K562 (cell line): Measurements from ENCODE around the gene CHCHD4. TPM values are rescaled to one million over a fixed set of nuclear protein-coding genes. Genes with fewer than 3 reads are reported as not detected.

Experiments used
- ATAC-seq: fragments of 200-7000 bp; cut with Tn5 transposase; 3 replicates; pipeline ENCODE4 v1.9.1; 2020; ENCODE audit warnings: moderate library complexity
- BruUV-seq: library from RNA; stranded (reverse); fragments of 400-500 nt; replicated peaks from 2 replicates; lab custom pipeline; 2021; lab: Mats Ljungman, UMichigan
- CTCF ChIA-PET: fragments of 300-600 bp; formaldehyde crosslinking; extraction: SDS; loops from one replicate; lab custom pipeline; 2021; ENCODE audit warnings: low intra/inter-chr PET ratio; lab: Yijun Ruan, JAX
- POLR2A ChIA-PET: fragments of 300-600, 350-650 bp; sonication (Branson Sonifier 250); formaldehyde crosslinking; extraction: SDS; loops from one replicate; lab custom pipeline; 2021; ENCODE audit warnings: antibody characterized with exemption, inconsistent platforms; lab: Yijun Ruan, JAX
- DNase-seq, 4 experiments: peaks; one replicate each; pipeline versions ENCODE4 v3.0.0 to v3.0.0-alpha.2; 2011 to 2018; ENCODE audit warnings: low spot score in 3 of 4, mixed read lengths in 3 of 4; ENCODE audit errors: extremely low read depth in 1 of 4
- FAIRE-seq: peaks from 2 replicates; lab custom pipeline; 2011; peaks lifted over from hg19 to GRCh38; lab: Jason Lieb, UNC
- H2AFZ ChIP-seq: 2 replicates; pipeline ENCODE4 v1.6.0; 2011; ENCODE audit warnings: low read depth, low read length, control low read depth, inconsistent platforms
- H3K27ac ChIP-seq: fragments of 200-600 bp; 3 replicates; pipeline ENCODE4 v1.8.0; 2011; ENCODE audit warnings: low read depth, mild to moderate bottlenecking, control low read depth, inconsistent platforms, low read length, moderate library complexity, mixed read lengths; ENCODE audit errors: extremely low read depth
- H3K27me3 ChIP-seq, 2 experiments: fragments of 300-600 bp in 1 of 2; 2 replicates in 1 of 2; 3 replicates in 1 of 2; pipeline versions ENCODE4 v1.6.0 to v1.8.0; 2011; ENCODE audit warnings: inconsistent platforms in 2 of 2, low read length in 2 of 2, mild to moderate bottlenecking in 1 of 2, mixed read lengths in 1 of 2, moderate library complexity in 1 of 2; ENCODE audit not compliant: control insufficient read depth in 2 of 2, insufficient read depth in 2 of 2
- H3K36me3 ChIP-seq: fragments of 300-600 bp; 3 replicates; pipeline ENCODE4 v1.8.0; 2011; ENCODE audit warnings: mild to moderate bottlenecking, low read length, inconsistent platforms; ENCODE audit not compliant: control insufficient read depth, insufficient read depth
- H3K4me1 ChIP-seq, 2 experiments: fragments of 200-600 bp in 1 of 2; replicated peaks in 1 of 2; 2 replicates in 1 of 2; 3 replicates in 1 of 2; pipeline versions ENCODE4 v1.5.1 to v1.8.0; 2011; ENCODE audit warnings: inconsistent platforms in 2 of 2, low read length in 2 of 2, mild to moderate bottlenecking in 1 of 2, mixed read lengths in 1 of 2, moderate library complexity in 1 of 2; ENCODE audit not compliant: control insufficient read depth in 2 of 2, insufficient read depth in 2 of 2
- H3K4me2 ChIP-seq: 2 replicates; pipeline ENCODE4 v1.6.1; 2011; ENCODE audit warnings: low read length, control low read depth, inconsistent platforms, mixed read lengths; ENCODE audit not compliant: insufficient read depth
- H3K4me3 ChIP-seq: fragments of 200-600 bp; sonication (generic), shearing (Covaris generic); 2 replicates; pipeline ENCODE4 v1.5.1; 2016; ENCODE audit warnings: control low read depth, inconsistent platforms
- H3K79me2 ChIP-seq: fragments of 200-600 bp; 3 replicates; pipeline ENCODE4 v1.8.0; 2011; ENCODE audit warnings: low read length, inconsistent platforms; ENCODE audit not compliant: control insufficient read depth, insufficient read depth
- H3K9ac ChIP-seq, 2 experiments: 2 replicates each; pipeline versions ENCODE4 v1.6.0 to v1.6.1; 2011; ENCODE audit warnings: low read depth in 2 of 2, low read length in 2 of 2, control low read depth in 1 of 2, inconsistent platforms in 1 of 2, mild to moderate bottlenecking in 1 of 2, mixed read lengths in 1 of 2; ENCODE audit not compliant: insufficient read depth in 1 of 2
- H3K9me1 ChIP-seq: one replicate; pipeline ENCODE4 v1.6.0; 2011; ENCODE audit warnings: inconsistent platforms, mild to moderate bottlenecking, low read length, moderate library complexity; ENCODE audit not compliant: control insufficient read depth, insufficient read depth
- H3K9me3 ChIP-seq: replicated peaks from 2 replicates; pipeline ENCODE4 v1.5.1; 2011; ENCODE audit warnings: low read depth, low read length, inconsistent platforms; ENCODE audit not compliant: control insufficient read depth, insufficient read depth
- H4K20me1 ChIP-seq: replicated peaks from 2 replicates; pipeline ENCODE4 v1.6.1; 2011; ENCODE audit warnings: low read length, inconsistent platforms, mixed read lengths; ENCODE audit not compliant: control insufficient read depth, insufficient read depth
- ATF1 ChIP-seq, 2 experiments: fragments of 450-650 bp in 1 of 2; IDR thresholded peaks; 2 replicates each; pipeline ENCODE4 v1.6.1; 2016; ENCODE audit warnings: missing compliant biosample characterization in 1 of 2, missing genetic modification characterization in 1 of 2
- MEF2D ChIP-seq: conservative IDR thresholded peaks from 2 replicates; pipeline ENCODE4 v1.6.1; 2016; ENCODE audit warnings: low read depth, missing genetic modification characterization, missing compliant biosample characterization
- MTA3 ChIP-seq: fragments of 450-650 bp; formaldehyde crosslinking; IDR thresholded peaks from 2 replicates; pipeline ENCODE4 v1.6.1; 2017; ENCODE audit warnings: mild to moderate bottlenecking, borderline replicate concordance
- NFYB ChIP-seq: IDR thresholded peaks from 2 replicates; pipeline ENCODE4 v1.6.1; 2011; ENCODE audit warnings: mild to moderate bottlenecking, moderate library complexity; ENCODE audit not compliant: insufficient read length; ENCODE audit errors: extremely low read depth
- TEAD1 ChIP-seq, 2 experiments: fragments of 450-650 bp in 1 of 2; sonication (generic) in 1 of 2; formaldehyde crosslinking; IDR thresholded peaks; 2 replicates each; pipeline versions ENCODE4 v1.4.0 to v1.8.0; 2020 to 2022; ENCODE audit warnings: mild to moderate bottlenecking in 2 of 2, missing genetic modification reagents in 1 of 2
- ZNF121 ChIP-seq: sonication (generic); formaldehyde crosslinking; conservative IDR thresholded peaks from 2 replicates; pipeline ENCODE4 v1.8.0; 2022; ENCODE audit warnings: missing genetic modification reagents
- WGBS: fragments of 100-300 bp; shearing (Covaris generic); methylation state at CpG from one replicate; pipeline ENCODE4 v1.1.6; 2016; ENCODE audit warnings: low coverage, mixed read lengths; ENCODE audit not compliant: insufficient coverage; ENCODE audit errors: missing lambda C conversion rate; 5-methylcytosine and 5-hydroxymethylcytosine counted together
- in situ Hi-C: fragments of 300-500 bp; cut with MboI; formaldehyde crosslinking; loops from 4 replicates; pipeline ENCODE4 v1.15.0; 2018; ENCODE audit warnings: inconsistent platforms, mixed read lengths
- intact Hi-C: fragments of 100-400 bp; cut with micrococcal nuclease; formaldehyde crosslinking; loops from 2 replicates; pipeline ENCODE4 v1.14.2; 2022
- polyA plus RNA-seq, 8 experiments: library from polyadenylated mRNA; depleted of rRNA in 4 of 8; stranded (reverse) in 5 of 8; unstranded in 3 of 8; fragments of >200 nt; fragmentation: Nextera tagmentation in 2 of 8; fragmentation: Illumina TruSeq in 1 of 8; extraction: Ambion mirVana in 2 of 8; extraction: Trizol in 1 of 8; gene quantifications; 2 replicates each; pipeline versions ENCODE4 v1.2.1 to v1.2.3, GENCODE V29; 2011 to 2014; ENCODE audit warnings: inconsistent platforms in 1 of 8, missing spikeins in 1 of 8
- total RNA-seq, 7 experiments: library from RNA; depleted of rRNA in 6 of 7; stranded (reverse); fragments of >200 nt in 6 of 7; fragmentation: Illumina TruSeq in 2 of 7; extraction: Trizol in 2 of 7; gene quantifications; 2 replicates each; pipeline versions ENCODE4 v1.2.1 to v1.2.3, GENCODE V29; 2011 to 2021; ENCODE audit warnings: low replicate concordance in 1 of 7
- TF ChIP-seq, protein P1 (sequence below): fragments of 450-650 bp; IDR thresholded peaks from 2 replicates; pipeline ENCODE4 v1.6.1; 2016; ENCODE audit warnings: mild to moderate bottlenecking, moderate library complexity
- TF ChIP-seq, protein P2 (sequence below): fragments of 250-450 bp; sonication (Bioruptor Pico); IDR thresholded peaks from 2 replicates; pipeline ENCODE4 v1.5.0; 2021

CHCHD4 gene
- total and polyA plus RNA-seq, 9 of the 15 experiments (the other 6 are each of a cell fraction or from before 2014, with no cell fraction given): 55.4 to 225 (median 77.2) TPM

DNA sequence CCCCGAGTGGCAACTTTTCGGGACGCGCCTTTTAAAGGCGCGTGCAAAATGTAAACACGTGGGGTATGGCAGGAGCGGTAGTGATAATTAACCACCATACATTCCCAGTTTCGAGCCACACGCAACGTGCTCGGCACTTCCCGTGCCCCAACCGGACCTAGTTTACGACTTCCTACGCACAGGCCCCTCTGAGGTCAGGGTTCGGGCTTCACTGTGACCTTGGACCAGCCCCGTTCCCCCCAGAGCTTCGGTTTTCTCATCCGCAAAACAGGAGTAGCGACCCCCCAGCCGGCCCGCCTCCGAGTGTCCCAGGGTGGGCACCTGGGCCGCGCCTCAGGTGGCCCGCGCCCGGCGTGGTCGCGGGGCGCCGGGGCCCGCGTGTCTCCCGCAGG is 451 bp downstream of the CHCHD4 start:
- H3K79me2 ChIP-seq: peaks cover 90% of the 10 kb centered on the region
- ChIA-PET CTCF (no interaction called here), POLR2A (interaction anchor here (0.9 to 3.5 kb wide), 12 partner anchors 8 to 240 kb away, joined by 3 to 24 read pairs (median 5); partner anchors contain the start of genes LSM3 and XPC)
- H3K4me3 ChIP-seq: peak overlapping the region; percentile 72
- BruUV-seq: no TSS peak
- peak overlapping the region; percentile 95 for H3K4me2 ChIP-seq
- peak; percentile 55 for ATAC-seq
- H3K27me3 ChIP-seq: no peaks in the 10 kb centered on the region
- in situ Hi-C loops (loop anchor here (5.0 kb wide), 1 partner anchor 227 kb away; no protein-coding TSS in a partner anchor), intact Hi-C loops (loop anchor here (1.0 to 10.0 kb wide), 3 partner anchors 54 to 469 kb away; partner anchors contain the start of genes LSM3 and XPC)
- peaks cover 5% of the 10 kb centered on the region for H3K9me1 ChIP-seq
- H4K20me1 ChIP-seq: peaks cover 10% of the 10 kb centered on the region; the same call in 1 of the 2 replicates
- FAIRE-seq: no peak
- H3K27ac ChIP-seq: peak overlapping the region; percentile 86
- H2AFZ ChIP-seq: peak overlapping the region; percentile 29
- H3K9ac ChIP-seq: peak overlapping the region; percentile 88 to 97
- peaks cover 35 to 46% of the 10 kb centered on the region in 2 experiments for H3K4me1 ChIP-seq
- peaks cover 28% of the 10 kb centered on the region for H3K9me3 ChIP-seq
- DNase-seq: peak in 2 of 4 experiments; percentile 77 to 85
- WGBS: 0% methylated on average over 36 of the region's 37 CpGs
- H3K36me3 ChIP-seq: peaks cover 63% of the 10 kb centered on the region
- TF ChIP-seq NFYB (no peak), ATF1 (CRISPR knock-in tag; IDR thresholded peaks at IDR 0.05) (no peak), ATF1 (tag; IDR thresholded peaks at IDR 0.05) (peak; percentile 87; the same call in 1 of the 2 replicates), MTA3 (0 out of 2 replicates have a peak, but pooled peaks have one; percentile 53), MEF2D (tag) (no peak), TEAD1 (CRISPR knock-in tag; IDR thresholded peaks at IDR 0.05) (peak in 1 of 2 experiments; percentile 43; a peak in 1 of 4 replicates), ZNF121 (CRISPR knock-in tag) (no peak)
- TF ChIP-seq, protein P1, sequence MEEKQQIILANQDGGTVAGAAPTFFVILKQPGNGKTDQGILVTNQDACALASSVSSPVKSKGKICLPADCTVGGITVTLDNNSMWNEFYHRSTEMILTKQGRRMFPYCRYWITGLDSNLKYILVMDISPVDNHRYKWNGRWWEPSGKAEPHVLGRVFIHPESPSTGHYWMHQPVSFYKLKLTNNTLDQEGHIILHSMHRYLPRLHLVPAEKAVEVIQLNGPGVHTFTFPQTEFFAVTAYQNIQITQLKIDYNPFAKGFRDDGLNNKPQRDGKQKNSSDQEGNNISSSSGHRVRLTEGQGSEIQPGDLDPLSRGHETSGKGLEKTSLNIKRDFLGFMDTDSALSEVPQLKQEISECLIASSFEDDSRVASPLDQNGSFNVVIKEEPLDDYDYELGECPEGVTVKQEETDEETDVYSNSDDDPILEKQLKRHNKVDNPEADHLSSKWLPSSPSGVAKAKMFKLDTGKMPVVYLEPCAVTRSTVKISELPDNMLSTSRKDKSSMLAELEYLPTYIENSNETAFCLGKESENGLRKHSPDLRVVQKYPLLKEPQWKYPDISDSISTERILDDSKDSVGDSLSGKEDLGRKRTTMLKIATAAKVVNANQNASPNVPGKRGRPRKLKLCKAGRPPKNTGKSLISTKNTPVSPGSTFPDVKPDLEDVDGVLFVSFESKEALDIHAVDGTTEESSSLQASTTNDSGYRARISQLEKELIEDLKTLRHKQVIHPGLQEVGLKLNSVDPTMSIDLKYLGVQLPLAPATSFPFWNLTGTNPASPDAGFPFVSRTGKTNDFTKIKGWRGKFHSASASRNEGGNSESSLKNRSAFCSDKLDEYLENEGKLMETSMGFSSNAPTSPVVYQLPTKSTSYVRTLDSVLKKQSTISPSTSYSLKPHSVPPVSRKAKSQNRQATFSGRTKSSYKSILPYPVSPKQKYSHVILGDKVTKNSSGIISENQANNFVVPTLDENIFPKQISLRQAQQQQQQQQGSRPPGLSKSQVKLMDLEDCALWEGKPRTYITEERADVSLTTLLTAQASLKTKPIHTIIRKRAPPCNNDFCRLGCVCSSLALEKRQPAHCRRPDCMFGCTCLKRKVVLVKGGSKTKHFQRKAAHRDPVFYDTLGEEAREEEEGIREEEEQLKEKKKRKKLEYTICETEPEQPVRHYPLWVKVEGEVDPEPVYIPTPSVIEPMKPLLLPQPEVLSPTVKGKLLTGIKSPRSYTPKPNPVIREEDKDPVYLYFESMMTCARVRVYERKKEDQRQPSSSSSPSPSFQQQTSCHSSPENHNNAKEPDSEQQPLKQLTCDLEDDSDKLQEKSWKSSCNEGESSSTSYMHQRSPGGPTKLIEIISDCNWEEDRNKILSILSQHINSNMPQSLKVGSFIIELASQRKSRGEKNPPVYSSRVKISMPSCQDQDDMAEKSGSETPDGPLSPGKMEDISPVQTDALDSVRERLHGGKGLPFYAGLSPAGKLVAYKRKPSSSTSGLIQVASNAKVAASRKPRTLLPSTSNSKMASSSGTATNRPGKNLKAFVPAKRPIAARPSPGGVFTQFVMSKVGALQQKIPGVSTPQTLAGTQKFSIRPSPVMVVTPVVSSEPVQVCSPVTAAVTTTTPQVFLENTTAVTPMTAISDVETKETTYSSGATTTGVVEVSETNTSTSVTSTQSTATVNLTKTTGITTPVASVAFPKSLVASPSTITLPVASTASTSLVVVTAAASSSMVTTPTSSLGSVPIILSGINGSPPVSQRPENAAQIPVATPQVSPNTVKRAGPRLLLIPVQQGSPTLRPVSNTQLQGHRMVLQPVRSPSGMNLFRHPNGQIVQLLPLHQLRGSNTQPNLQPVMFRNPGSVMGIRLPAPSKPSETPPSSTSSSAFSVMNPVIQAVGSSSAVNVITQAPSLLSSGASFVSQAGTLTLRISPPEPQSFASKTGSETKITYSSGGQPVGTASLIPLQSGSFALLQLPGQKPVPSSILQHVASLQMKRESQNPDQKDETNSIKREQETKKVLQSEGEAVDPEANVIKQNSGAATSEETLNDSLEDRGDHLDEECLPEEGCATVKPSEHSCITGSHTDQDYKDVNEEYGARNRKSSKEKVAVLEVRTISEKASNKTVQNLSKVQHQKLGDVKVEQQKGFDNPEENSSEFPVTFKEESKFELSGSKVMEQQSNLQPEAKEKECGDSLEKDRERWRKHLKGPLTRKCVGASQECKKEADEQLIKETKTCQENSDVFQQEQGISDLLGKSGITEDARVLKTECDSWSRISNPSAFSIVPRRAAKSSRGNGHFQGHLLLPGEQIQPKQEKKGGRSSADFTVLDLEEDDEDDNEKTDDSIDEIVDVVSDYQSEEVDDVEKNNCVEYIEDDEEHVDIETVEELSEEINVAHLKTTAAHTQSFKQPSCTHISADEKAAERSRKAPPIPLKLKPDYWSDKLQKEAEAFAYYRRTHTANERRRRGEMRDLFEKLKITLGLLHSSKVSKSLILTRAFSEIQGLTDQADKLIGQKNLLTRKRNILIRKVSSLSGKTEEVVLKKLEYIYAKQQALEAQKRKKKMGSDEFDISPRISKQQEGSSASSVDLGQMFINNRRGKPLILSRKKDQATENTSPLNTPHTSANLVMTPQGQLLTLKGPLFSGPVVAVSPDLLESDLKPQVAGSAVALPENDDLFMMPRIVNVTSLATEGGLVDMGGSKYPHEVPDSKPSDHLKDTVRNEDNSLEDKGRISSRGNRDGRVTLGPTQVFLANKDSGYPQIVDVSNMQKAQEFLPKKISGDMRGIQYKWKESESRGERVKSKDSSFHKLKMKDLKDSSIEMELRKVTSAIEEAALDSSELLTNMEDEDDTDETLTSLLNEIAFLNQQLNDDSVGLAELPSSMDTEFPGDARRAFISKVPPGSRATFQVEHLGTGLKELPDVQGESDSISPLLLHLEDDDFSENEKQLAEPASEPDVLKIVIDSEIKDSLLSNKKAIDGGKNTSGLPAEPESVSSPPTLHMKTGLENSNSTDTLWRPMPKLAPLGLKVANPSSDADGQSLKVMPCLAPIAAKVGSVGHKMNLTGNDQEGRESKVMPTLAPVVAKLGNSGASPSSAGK: peak; percentile 76
- TF ChIP-seq, protein P2, sequence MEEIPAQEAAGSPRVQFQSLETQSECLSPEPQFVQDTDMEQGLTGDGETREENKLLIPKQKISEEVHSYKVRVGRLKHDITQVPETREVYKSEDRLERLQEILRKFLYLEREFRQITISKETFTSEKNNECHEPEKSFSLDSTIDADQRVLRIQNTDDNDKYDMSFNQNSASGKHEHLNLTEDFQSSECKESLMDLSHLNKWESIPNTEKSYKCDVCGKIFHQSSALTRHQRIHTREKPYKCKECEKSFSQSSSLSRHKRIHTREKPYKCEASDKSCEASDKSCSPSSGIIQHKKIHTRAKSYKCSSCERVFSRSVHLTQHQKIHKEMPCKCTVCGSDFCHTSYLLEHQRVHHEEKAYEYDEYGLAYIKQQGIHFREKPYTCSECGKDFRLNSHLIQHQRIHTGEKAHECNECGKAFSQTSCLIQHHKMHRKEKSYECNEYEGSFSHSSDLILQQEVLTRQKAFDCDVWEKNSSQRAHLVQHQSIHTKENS (CRISPR knock-in tag): no peak
